ENCODE data around the gene MAP2K3.
"Not testable (repeated sequence)": the region's sequence is repeated elsewhere in the genome, so short reads cannot be mapped to it uniquely, and the experiment has no call there.

The MAP2K3 gene

DNA sequence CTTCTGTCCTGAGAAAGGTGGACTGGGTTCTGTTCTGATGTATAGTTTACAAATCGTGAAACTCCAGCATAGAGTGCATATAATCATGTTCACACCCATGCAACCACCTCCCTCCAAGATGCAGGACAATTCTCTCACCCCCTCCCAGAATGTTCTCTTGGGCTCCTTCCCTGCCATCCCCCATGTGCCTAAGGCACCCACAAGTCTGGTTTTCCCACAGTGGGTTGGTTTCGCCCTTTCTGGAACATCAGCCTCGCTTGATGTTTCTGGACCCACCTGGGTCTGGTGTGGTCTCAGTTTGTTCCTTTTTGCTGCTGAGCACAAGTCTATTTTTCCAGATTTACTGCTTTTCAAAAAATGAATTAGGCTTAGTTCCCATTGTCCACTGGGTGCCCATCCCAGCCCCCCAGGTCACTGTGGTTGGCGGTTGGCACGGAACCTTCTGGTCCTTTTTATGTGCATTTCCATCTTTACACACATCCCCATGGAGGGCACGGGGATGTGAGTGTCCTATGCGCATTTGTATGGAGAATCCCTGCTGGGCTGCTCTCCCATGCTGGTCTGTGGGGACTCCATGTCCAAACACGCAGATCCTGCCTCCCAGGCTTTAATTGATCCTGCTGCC lies 19.0 kb downstream of the MAP2K3 start:
- Histone ChIP-seq H3K9me3 (replicated peaks in 1 of 2; ENCODE audit: control insufficient read depth in 2 of 2, insufficient read depth in 1 of 2, low read depth in 1 of 2, low read length in 2 of 2) (peaks cover 0 to 12% of the 10 kb centered on the region in 2 donors), H3K36me3 (replicated peaks in 1 of 2; ENCODE audit: control insufficient read depth in 2 of 2, insufficient read depth in 2 of 2, low read length in 2 of 2) (peaks cover 7 to 33% of the 10 kb centered on the region in 2 donors), H3K23ac (ENCODE audit: low read depth, low read length, poor library complexity) (peak overlapping the region; percentile 32), H2BK5ac (ENCODE audit: low read length) (no peak overlapping the region), H2AFZ (ENCODE audit: low read length) (no peak overlapping the region), H4K8ac (ENCODE audit: low read depth, low read length) (no peak overlapping the region), H3K18ac (ENCODE audit: low read length) (no peak overlapping the region), H2BK12ac (ENCODE audit: low read length) (no peak overlapping the region), H3K4me3 (ENCODE audit: low read length in 2 of 2) (no peak overlapping the region), H3K27me3 (ENCODE audit: control insufficient read depth in 3 of 3, insufficient read depth in 3 of 3, low read depth in 1 of 3, low read length in 3 of 3) (no peaks in the 10 kb centered on the region), H3K9ac (ENCODE audit: low read depth, low read length, poor library complexity) (no peak overlapping the region), H3K27ac (replicated peaks; ENCODE audit: low read length) (no peak overlapping the region), H3K14ac (ENCODE audit: low read length) (no peak overlapping the region), H3K4ac (ENCODE audit: low read length) (no peak overlapping the region), H2BK15ac (ENCODE audit: low read length) (no peak overlapping the region), H4K91ac (ENCODE audit: low read depth, low read length, poor library complexity) (no peak overlapping the region), H3K79me1 (ENCODE audit: low read depth, low read length) (peaks cover 5% of the 10 kb centered on the region), H3K4me1 (ENCODE audit: control insufficient read depth in 2 of 2, insufficient read depth in 1 of 2, low read depth in 1 of 2, low read length in 2 of 2) (no peaks in the 10 kb centered on the region), H3K4me2 (ENCODE audit: insufficient read depth, low read length, poor library complexity, severe bottlenecking) (no peak overlapping the region), H2AK5ac (ENCODE audit: low read depth, low read length) (no peak overlapping the region), H2BK120ac (ENCODE audit: low read depth, low read length) (no peak overlapping the region)
- no CpG with 5 or more reads among the region's 8 CpGs for WGBS, 2 donors (ENCODE audit: extremely low coverage in 2 of 2, insufficient read length in 2 of 2, insufficient replicate concordance in 1 of 2)
- no peak for DNase-seq (ENCODE audit: low spot score)

DNA sequence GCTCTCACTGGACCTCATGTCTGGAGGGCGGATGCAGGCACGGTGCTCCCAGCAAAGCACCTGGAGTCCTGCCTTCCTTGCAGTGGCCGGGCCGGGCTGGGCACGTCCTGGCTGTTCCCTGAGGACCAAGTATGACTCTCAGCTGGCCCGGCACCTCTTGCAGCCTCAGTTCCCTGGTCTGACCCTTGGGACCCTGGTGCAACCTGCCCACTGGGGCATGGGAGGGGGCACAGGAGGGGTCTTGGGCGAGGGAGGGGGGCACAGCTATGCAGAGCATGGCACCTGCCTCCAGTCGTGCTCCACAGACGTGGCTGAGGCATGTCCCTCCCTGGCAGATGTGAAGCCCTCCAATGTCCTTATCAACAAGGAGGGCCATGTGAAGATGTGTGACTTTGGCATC lies 19.6 kb downstream of the MAP2K3 start:
- Histone ChIP-seq H3K9me3 (replicated peaks in 1 of 2; ENCODE audit: control insufficient read depth in 2 of 2, insufficient read depth in 1 of 2, low read depth in 1 of 2, low read length in 2 of 2) (peaks cover 0 to 12% of the 10 kb centered on the region in 2 donors), H2AFZ (ENCODE audit: low read length) (no peak overlapping the region), H3K4ac (ENCODE audit: low read length) (no peak overlapping the region), H2BK5ac (ENCODE audit: low read length) (no peak overlapping the region), H2AK5ac (ENCODE audit: low read depth, low read length) (no peak overlapping the region), H3K23ac (ENCODE audit: low read depth, low read length, poor library complexity) (peak overlapping the region; percentile 34), H2BK12ac (ENCODE audit: low read length) (no peak overlapping the region), H3K18ac (ENCODE audit: low read length) (no peak overlapping the region), H2BK120ac (ENCODE audit: low read depth, low read length) (no peak overlapping the region), H3K27me3 (ENCODE audit: control insufficient read depth in 3 of 3, insufficient read depth in 3 of 3, low read depth in 1 of 3, low read length in 3 of 3) (no peaks in the 10 kb centered on the region), H3K4me1 (ENCODE audit: control insufficient read depth in 2 of 2, insufficient read depth in 1 of 2, low read depth in 1 of 2, low read length in 2 of 2) (no peaks in the 10 kb centered on the region), H3K79me1 (ENCODE audit: low read depth, low read length) (peaks cover 5% of the 10 kb centered on the region), H3K14ac (ENCODE audit: low read length) (peak overlapping the region; percentile 0), H3K4me3 (ENCODE audit: low read length in 2 of 2) (no peak overlapping the region), H3K36me3 (replicated peaks in 1 of 2; ENCODE audit: control insufficient read depth in 2 of 2, insufficient read depth in 2 of 2, low read length in 2 of 2) (peaks cover 8 to 30% of the 10 kb centered on the region in 2 donors), H3K27ac (replicated peaks; ENCODE audit: low read length) (no peak overlapping the region), H2BK15ac (ENCODE audit: low read length) (no peak overlapping the region), H4K91ac (ENCODE audit: low read depth, low read length, poor library complexity) (no peak overlapping the region), H4K8ac (ENCODE audit: low read depth, low read length) (no peak overlapping the region), H3K9ac (ENCODE audit: low read depth, low read length, poor library complexity) (no peak overlapping the region), H3K4me2 (ENCODE audit: insufficient read depth, low read length, poor library complexity, severe bottlenecking) (no peak overlapping the region)
- no peak for DNase-seq (ENCODE audit: low spot score)
- WGBS, 2 donors (ENCODE audit: extremely low coverage in 2 of 2, insufficient read length in 2 of 2, insufficient replicate concordance in 1 of 2): no CpG with 5 or more reads among the region's 9 CpGs

DNA sequence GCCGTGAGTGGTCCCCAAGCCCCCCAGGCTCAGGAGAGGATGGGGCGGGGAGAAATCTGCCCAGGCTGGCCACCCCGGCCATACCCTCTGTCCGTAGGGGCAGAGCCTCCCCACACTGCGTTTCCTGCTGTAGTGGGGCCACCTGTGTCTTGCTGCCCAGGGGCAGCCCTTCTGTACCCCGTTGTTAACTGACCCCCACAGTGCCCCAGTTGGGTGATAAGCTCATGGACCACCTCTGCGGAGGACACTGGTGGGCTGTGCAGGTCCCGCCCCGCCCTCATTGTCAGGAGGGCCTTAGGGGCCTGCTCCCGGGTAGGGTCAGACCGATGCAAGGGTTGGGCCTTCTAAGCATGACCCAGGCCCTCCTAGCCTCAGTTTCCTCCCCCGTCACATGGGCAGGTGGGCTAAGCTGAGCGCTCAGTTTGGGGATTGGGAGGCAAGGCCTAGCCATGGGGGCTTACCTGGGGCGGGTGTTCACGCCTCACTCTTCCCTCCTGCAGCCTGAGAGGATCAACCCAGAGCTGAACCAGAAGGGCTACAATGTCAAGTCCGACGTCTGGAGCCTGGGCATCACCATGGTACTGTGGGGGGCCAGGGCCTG lies 20.1 kb downstream of the MAP2K3 start:
- H3K4me3 ChIP-seq (ENCODE audit: low read length in 2 of 2); H3K4me1 ChIP-seq (ENCODE audit: control insufficient read depth in 2 of 2, insufficient read depth in 1 of 2, low read depth in 1 of 2, low read length in 2 of 2); H3K4me2 ChIP-seq (ENCODE audit: insufficient read depth, low read length, poor library complexity, severe bottlenecking); H2AFZ ChIP-seq (ENCODE audit: low read length); H3K4ac ChIP-seq (ENCODE audit: low read length); H3K27ac ChIP-seq (replicated peaks; ENCODE audit: low read length); DNase-seq (ENCODE audit: low spot score); H4K91ac ChIP-seq (ENCODE audit: low read depth, low read length, poor library complexity); H3K18ac ChIP-seq (ENCODE audit: low read length); H3K14ac ChIP-seq (ENCODE audit: low read length); H3K23ac ChIP-seq (ENCODE audit: low read depth, low read length, poor library complexity); H3K9ac ChIP-seq (ENCODE audit: low read depth, low read length, poor library complexity); H4K8ac ChIP-seq (ENCODE audit: low read depth, low read length); H2AK5ac ChIP-seq (ENCODE audit: low read depth, low read length); H2BK120ac ChIP-seq (ENCODE audit: low read depth, low read length); H2BK5ac ChIP-seq (ENCODE audit: low read length); H2BK12ac ChIP-seq (ENCODE audit: low read length); H3K27me3 ChIP-seq (ENCODE audit: control insufficient read depth in 3 of 3, insufficient read depth in 3 of 3, low read depth in 1 of 3, low read length in 3 of 3); H2BK15ac ChIP-seq (ENCODE audit: low read length); H3K79me1 ChIP-seq (ENCODE audit: low read depth, low read length): not testable (repeated sequence)
- WGBS, 2 donors (ENCODE audit: extremely low coverage in 2 of 2, insufficient read length in 2 of 2, insufficient replicate concordance in 1 of 2): no CpG with 5 or more reads among the region's 17 CpGs
- Histone ChIP-seq H3K36me3 (replicated peaks in 1 of 2; ENCODE audit: control insufficient read depth in 2 of 2, insufficient read depth in 2 of 2, low read length in 2 of 2) (peaks cover 9 to 27% of the 10 kb centered on the region in 2 donors), H3K9me3 (replicated peaks in 1 of 2; ENCODE audit: control insufficient read depth in 2 of 2, insufficient read depth in 1 of 2, low read depth in 1 of 2, low read length in 2 of 2) (peaks cover 0 to 12% of the 10 kb centered on the region in 2 donors)

DNA sequence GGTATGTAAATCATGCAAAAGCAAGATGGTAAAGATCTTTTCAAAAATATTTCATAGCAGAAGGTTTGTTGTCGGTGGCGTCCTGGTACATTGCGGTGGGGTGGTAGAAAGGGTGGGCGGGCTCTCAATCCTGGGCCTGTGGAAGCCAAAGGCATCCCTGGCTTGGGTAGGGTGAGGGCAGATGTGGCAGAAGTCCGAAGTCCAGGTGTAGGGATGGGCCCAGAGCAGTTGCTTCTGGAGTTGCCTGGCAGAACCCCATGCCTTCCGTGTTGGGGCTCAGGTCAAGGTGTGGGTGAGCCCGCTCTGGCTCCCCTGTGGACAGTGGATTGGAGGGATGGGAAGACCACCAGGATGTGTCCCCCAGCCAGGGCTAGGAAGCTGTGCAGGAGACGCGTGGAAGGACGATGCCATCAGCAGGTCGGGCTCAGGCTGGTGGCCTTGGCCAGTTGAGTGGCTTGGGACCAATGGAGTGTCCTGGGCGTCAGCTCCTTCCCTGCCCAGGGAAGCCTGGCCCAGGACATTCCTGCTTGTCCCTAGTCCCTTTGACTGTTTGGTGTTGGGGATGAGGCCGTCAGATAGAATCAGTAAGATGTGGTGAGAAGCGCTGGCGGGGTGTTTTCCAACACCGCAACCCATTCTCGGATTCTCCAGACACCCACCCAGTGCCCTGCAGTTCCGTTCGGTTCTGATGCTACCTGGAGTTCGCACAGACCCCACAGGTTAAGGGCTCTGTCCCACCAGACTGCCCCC lies 21.1 kb downstream of the MAP2K3 start:
- WGBS, 2 donors (ENCODE audit: extremely low coverage in 2 of 2, insufficient read length in 2 of 2, insufficient replicate concordance in 1 of 2): no CpG with 5 or more reads among the region's 20 CpGs
- H2AFZ ChIP-seq (ENCODE audit: low read length); H4K91ac ChIP-seq (ENCODE audit: low read depth, low read length, poor library complexity); H3K23ac ChIP-seq (ENCODE audit: low read depth, low read length, poor library complexity); H3K18ac ChIP-seq (ENCODE audit: low read length); H3K9ac ChIP-seq (ENCODE audit: low read depth, low read length, poor library complexity); H3K27me3 ChIP-seq (ENCODE audit: control insufficient read depth in 3 of 3, insufficient read depth in 3 of 3, low read depth in 1 of 3, low read length in 3 of 3); H4K8ac ChIP-seq (ENCODE audit: low read depth, low read length); H2BK120ac ChIP-seq (ENCODE audit: low read depth, low read length); H3K9me3 ChIP-seq (replicated peaks in 1 of 2; ENCODE audit: control insufficient read depth in 2 of 2, insufficient read depth in 1 of 2, low read depth in 1 of 2, low read length in 2 of 2); H3K4me2 ChIP-seq (ENCODE audit: insufficient read depth, low read length, poor library complexity, severe bottlenecking); H3K79me1 ChIP-seq (ENCODE audit: low read depth, low read length); H3K14ac ChIP-seq (ENCODE audit: low read length); H2AK5ac ChIP-seq (ENCODE audit: low read depth, low read length); H3K4me3 ChIP-seq (ENCODE audit: low read length in 2 of 2); H3K4ac ChIP-seq (ENCODE audit: low read length); H2BK15ac ChIP-seq (ENCODE audit: low read length); H3K27ac ChIP-seq (replicated peaks; ENCODE audit: low read length); H3K4me1 ChIP-seq (ENCODE audit: control insufficient read depth in 2 of 2, insufficient read depth in 1 of 2, low read depth in 1 of 2, low read length in 2 of 2); DNase-seq (ENCODE audit: low spot score); H2BK5ac ChIP-seq (ENCODE audit: low read length); H2BK12ac ChIP-seq (ENCODE audit: low read length): not testable (repeated sequence)
- H3K36me3 ChIP-seq (replicated peaks in 1 of 2; ENCODE audit: control insufficient read depth in 2 of 2, insufficient read depth in 2 of 2, low read length in 2 of 2): peaks cover 6 to 20% of the 10 kb centered on the region in 2 donors

Measured in neuronal stem cell (in vitro differentiated cells).